K562 (cell line): ENCODE results near the gene USP44. TPM values are rescaled to one million over a fixed set of nuclear protein-coding genes. Genes with fewer than 3 reads are reported as not detected.

Experiments
- ATAC-seq: fragments of 200-7000 bp; cut with Tn5 transposase; 3 replicates; pipeline ENCODE4 v1.9.1; 2020; ENCODE audit warnings: moderate library complexity
- BruUV-seq: library from RNA; stranded (reverse); fragments of 400-500 nt; replicated peaks from 2 replicates; lab custom pipeline; 2021; lab: Mats Ljungman, UMichigan
- CTCF ChIA-PET: fragments of 300-600 bp; formaldehyde crosslinking; extraction: SDS; loops from one replicate; lab custom pipeline; 2021; ENCODE audit warnings: low intra/inter-chr PET ratio; lab: Yijun Ruan, JAX
- POLR2A ChIA-PET: fragments of 300-600, 350-650 bp; sonication (Branson Sonifier 250); formaldehyde crosslinking; extraction: SDS; loops from one replicate; lab custom pipeline; 2021; ENCODE audit warnings: antibody characterized with exemption, inconsistent platforms; lab: Yijun Ruan, JAX
- DNase-seq, 4 experiments: peaks; one replicate each; pipeline versions ENCODE4 v3.0.0 to v3.0.0-alpha.2; 2011 to 2018; ENCODE audit warnings: low spot score in 3 of 4, mixed read lengths in 3 of 4; ENCODE audit errors: extremely low read depth in 1 of 4
- FAIRE-seq: peaks from 2 replicates; lab custom pipeline; 2011; peaks lifted over from hg19 to GRCh38; lab: Jason Lieb, UNC
- H2AFZ ChIP-seq: 2 replicates; pipeline ENCODE4 v1.6.0; 2011; ENCODE audit warnings: low read depth, low read length, control low read depth, inconsistent platforms
- H3K27ac ChIP-seq: fragments of 200-600 bp; 3 replicates; pipeline ENCODE4 v1.8.0; 2011; ENCODE audit warnings: low read depth, mild to moderate bottlenecking, control low read depth, inconsistent platforms, low read length, moderate library complexity, mixed read lengths; ENCODE audit errors: extremely low read depth
- H3K27me3 ChIP-seq, 2 experiments: fragments of 300-600 bp in 1 of 2; 2 replicates in 1 of 2; 3 replicates in 1 of 2; pipeline versions ENCODE4 v1.6.0 to v1.8.0; 2011; ENCODE audit warnings: inconsistent platforms in 2 of 2, low read length in 2 of 2, mild to moderate bottlenecking in 1 of 2, mixed read lengths in 1 of 2, moderate library complexity in 1 of 2; ENCODE audit not compliant: control insufficient read depth in 2 of 2, insufficient read depth in 2 of 2
- H3K36me3 ChIP-seq: fragments of 300-600 bp; 3 replicates; pipeline ENCODE4 v1.8.0; 2011; ENCODE audit warnings: mild to moderate bottlenecking, low read length, inconsistent platforms; ENCODE audit not compliant: control insufficient read depth, insufficient read depth
- H3K4me1 ChIP-seq, 2 experiments: fragments of 200-600 bp in 1 of 2; replicated peaks in 1 of 2; 2 replicates in 1 of 2; 3 replicates in 1 of 2; pipeline versions ENCODE4 v1.5.1 to v1.8.0; 2011; ENCODE audit warnings: inconsistent platforms in 2 of 2, low read length in 2 of 2, mild to moderate bottlenecking in 1 of 2, mixed read lengths in 1 of 2, moderate library complexity in 1 of 2; ENCODE audit not compliant: control insufficient read depth in 2 of 2, insufficient read depth in 2 of 2
- H3K4me2 ChIP-seq: 2 replicates; pipeline ENCODE4 v1.6.1; 2011; ENCODE audit warnings: low read length, control low read depth, inconsistent platforms, mixed read lengths; ENCODE audit not compliant: insufficient read depth
- H3K4me3 ChIP-seq: fragments of 200-600 bp; sonication (generic), shearing (Covaris generic); 2 replicates; pipeline ENCODE4 v1.5.1; 2016; ENCODE audit warnings: control low read depth, inconsistent platforms
- H3K79me2 ChIP-seq: fragments of 200-600 bp; 3 replicates; pipeline ENCODE4 v1.8.0; 2011; ENCODE audit warnings: low read length, inconsistent platforms; ENCODE audit not compliant: control insufficient read depth, insufficient read depth
- H3K9ac ChIP-seq, 2 experiments: 2 replicates each; pipeline versions ENCODE4 v1.6.0 to v1.6.1; 2011; ENCODE audit warnings: low read depth in 2 of 2, low read length in 2 of 2, control low read depth in 1 of 2, inconsistent platforms in 1 of 2, mild to moderate bottlenecking in 1 of 2, mixed read lengths in 1 of 2; ENCODE audit not compliant: insufficient read depth in 1 of 2
- H3K9me1 ChIP-seq: one replicate; pipeline ENCODE4 v1.6.0; 2011; ENCODE audit warnings: inconsistent platforms, mild to moderate bottlenecking, low read length, moderate library complexity; ENCODE audit not compliant: control insufficient read depth, insufficient read depth
- H3K9me3 ChIP-seq: replicated peaks from 2 replicates; pipeline ENCODE4 v1.5.1; 2011; ENCODE audit warnings: low read depth, low read length, inconsistent platforms; ENCODE audit not compliant: control insufficient read depth, insufficient read depth
- H4K20me1 ChIP-seq: replicated peaks from 2 replicates; pipeline ENCODE4 v1.6.1; 2011; ENCODE audit warnings: low read length, inconsistent platforms, mixed read lengths; ENCODE audit not compliant: control insufficient read depth, insufficient read depth
- BMI1 ChIP-seq: fragments of 150-350 bp; IDR thresholded peaks from 2 replicates; pipeline ENCODE4 v1.6.1; 2014; ENCODE audit warnings: low read length
- IFI16 ChIP-seq: fragments of 250-450 bp; sonication (Bioruptor Pico); IDR thresholded peaks from 2 replicates; pipeline ENCODE4 v2.1.2; 2022; ENCODE audit warnings: mild to moderate bottlenecking, inconsistent platforms
- RCOR1 ChIP-seq, 2 experiments: IDR thresholded peaks; 2 replicates each; pipeline ENCODE4 v1.6.1; 2012; ENCODE audit warnings: low read depth in 2 of 2, low read length in 2 of 2, borderline replicate concordance in 1 of 2, improper control_type of control experiment in 1 of 2
- ZNF445 ChIP-seq: fragments of 250-450 bp; sonication (Bioruptor Pico); IDR thresholded peaks from 2 replicates; pipeline ENCODE4 v1.4.0; 2020; ENCODE audit warnings: low read depth, mild to moderate bottlenecking, moderate library complexity
- ZNF766 ChIP-seq: fragments of 200-800 bp; sonication (Bioruptor generic); conservative IDR thresholded peaks from 2 replicates; pipeline ENCODE4 v1.6.1; 2016; ENCODE audit warnings: missing genetic modification characterization, missing compliant biosample characterization
- WGBS: fragments of 100-300 bp; shearing (Covaris generic); methylation state at CpG from one replicate; pipeline ENCODE4 v1.1.6; 2016; ENCODE audit warnings: low coverage, mixed read lengths; ENCODE audit not compliant: insufficient coverage; ENCODE audit errors: missing lambda C conversion rate; 5-methylcytosine and 5-hydroxymethylcytosine counted together
- in situ Hi-C: fragments of 300-500 bp; cut with MboI; formaldehyde crosslinking; loops from 4 replicates; pipeline ENCODE4 v1.15.0; 2018; ENCODE audit warnings: inconsistent platforms, mixed read lengths
- intact Hi-C: fragments of 100-400 bp; cut with micrococcal nuclease; formaldehyde crosslinking; loops from 2 replicates; pipeline ENCODE4 v1.14.2; 2022
- polyA plus RNA-seq, 8 experiments: library from polyadenylated mRNA; depleted of rRNA in 4 of 8; stranded (reverse) in 5 of 8; unstranded in 3 of 8; fragments of >200 nt; fragmentation: Nextera tagmentation in 2 of 8; fragmentation: Illumina TruSeq in 1 of 8; extraction: Ambion mirVana in 2 of 8; extraction: Trizol in 1 of 8; gene quantifications; 2 replicates each; pipeline versions ENCODE4 v1.2.1 to v1.2.3, GENCODE V29; 2011 to 2014; ENCODE audit warnings: inconsistent platforms in 1 of 8, missing spikeins in 1 of 8
- total RNA-seq, 7 experiments: library from RNA; depleted of rRNA in 6 of 7; stranded (reverse); fragments of >200 nt in 6 of 7; fragmentation: Illumina TruSeq in 2 of 7; extraction: Trizol in 2 of 7; gene quantifications; 2 replicates each; pipeline versions ENCODE4 v1.2.1 to v1.2.3, GENCODE V29; 2011 to 2021; ENCODE audit warnings: low replicate concordance in 1 of 7

USP44 gene
- total and polyA plus RNA-seq, 9 of the 15 experiments (the other 6 are each of a cell fraction or from before 2014, with no cell fraction given), result 2.1 to 5.7 (median 2.8) TPM

DNA sequence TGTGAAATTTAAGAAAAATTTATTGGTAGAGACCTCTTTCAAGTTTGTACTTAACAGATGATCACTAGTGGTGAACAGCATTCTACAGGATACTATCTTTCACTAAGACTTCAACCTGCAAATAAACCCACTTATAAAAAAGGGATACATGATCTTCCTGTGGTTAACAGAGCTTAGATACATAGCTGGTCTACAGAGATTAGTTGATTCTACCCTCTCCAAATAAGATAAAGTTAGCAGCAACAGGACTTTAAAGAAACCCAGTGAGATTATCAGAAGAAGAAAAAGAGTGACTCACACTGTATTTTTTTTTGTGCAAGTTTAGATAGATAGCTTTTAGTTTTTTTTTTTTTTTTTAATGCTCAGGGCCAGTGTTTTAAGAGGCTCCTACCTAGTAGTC lies 34.5 kb downstream of the USP44 start (continued):
- TF ChIP-seq ZNF766 (CRISPR knock-in tag) (peak; percentile 97), BMI1 (no peak)

DNA sequence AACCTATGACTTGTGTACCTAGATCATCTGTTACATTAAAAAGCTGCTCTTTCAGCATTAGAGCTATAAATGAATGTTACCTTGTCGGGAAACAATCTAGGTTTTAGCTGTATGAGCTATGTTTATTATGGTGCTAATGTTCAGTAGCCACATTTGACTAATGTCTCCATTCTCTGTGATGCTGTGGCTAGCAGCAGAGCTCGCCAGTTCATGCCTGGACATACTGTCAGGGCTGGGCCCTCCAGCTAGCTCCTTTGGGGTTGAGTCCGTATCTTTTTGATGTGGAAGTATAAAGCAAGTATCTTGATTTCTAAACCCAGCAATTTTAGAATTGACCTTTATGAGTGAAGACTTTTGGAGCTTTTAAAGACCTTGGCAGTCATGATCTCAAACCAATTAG lies 36.1 kb downstream of the USP44 start:
- POLR2A ChIA-PET, result interaction anchor here (0.8 to 1.1 kb wide), 3 partner anchors 9 to 232 kb away, joined by 3 read pairs; no protein-coding TSS in a partner anchor
- BruUV-seq, result no TSS peak
- Histone ChIP-seq H3K4me2 (no peak overlapping the region), H3K9ac (no peak overlapping the region), H4K20me1 (no peaks in the 10 kb centered on the region), H3K36me3 (peaks cover 52% of the 10 kb centered on the region), H3K4me3 (no peak overlapping the region), H3K9me3 (no peaks in the 10 kb centered on the region), H3K4me1 (peaks cover 7 to 13% of the 10 kb centered on the region in 2 experiments; a peak in 4 of 5 replicates), H3K27ac (no peak overlapping the region), H2AFZ (no peak overlapping the region), H3K27me3 (no peaks in the 10 kb centered on the region), H3K79me2 (no peaks in the 10 kb centered on the region), H3K9me1 (no peaks in the 10 kb centered on the region)
- TF ChIP-seq ZNF445 (CRISPR knock-in tag), result no peak
- TF ChIP-seq IFI16, result no peak
- TF ChIP-seq RCOR1 (IDR thresholded peaks at IDR 0.05; ENCODE audit: borderline replicate concordance in 1 of 2, low read depth in 2 of 2, low read length in 2 of 2), result no peak
- FAIRE-seq (no peak), ATAC-seq (peak; percentile 15; the same call in 1 of the 3 replicates), DNase-seq (no peak)
- WGBS, result 92% methylated on average over 3 of the region's 3 CpGs
- CTCF ChIA-PET, result no interaction called here
- in situ Hi-C loops (no loop called here), intact Hi-C loops (no loop called here)
